K562 (cell line): Measurements from ENCODE around the gene FOSL1. TPM values are rescaled to one million over a fixed set of nuclear protein-coding genes. Genes with fewer than 3 reads are reported as not detected.

Experiments
- BCOR ChIP-seq: fragments of 450-650 bp; IDR thresholded peaks from 2 replicates; pipeline ENCODE4 v1.6.1; 2016
- DNMT1 ChIP-seq: fragments of 450-650 bp; IDR thresholded peaks from 2 replicates; pipeline ENCODE4 v1.6.1; 2016; ENCODE audit warnings: antibody characterized with exemption, mild to moderate bottlenecking
- EWSR1 ChIP-seq: fragments of 450-650 bp; IDR thresholded peaks from 2 replicates; pipeline ENCODE4 v1.6.1; 2018; ENCODE audit warnings: borderline replicate concordance, mild to moderate bottlenecking, low read depth, moderate library complexity; ENCODE audit not compliant: partially characterized antibody
- HNRNPL ChIP-seq: fragments of 200-400 bp; formaldehyde crosslinking; IDR thresholded peaks from 2 replicates; pipeline ENCODE4 v1.6.1; 2017; ENCODE audit warnings: low read depth, mild to moderate bottlenecking, low read length
- KDM2B ChIP-seq: fragments of 250-450 bp; sonication (Bioruptor Pico); IDR thresholded peaks from 2 replicates; pipeline ENCODE4 v1.8.0; 2021; ENCODE audit warnings: mild to moderate bottlenecking, moderate library complexity
- NFE2L1 ChIP-seq: fragments of 450-650 bp; IDR thresholded peaks from 2 replicates; pipeline ENCODE4 v1.6.1; 2016; ENCODE audit warnings: missing genetic modification characterization, low read depth, mild to moderate bottlenecking, missing compliant biosample characterization, moderate library complexity, borderline replicate concordance
- PURB ChIP-seq: sonication (generic); formaldehyde crosslinking; IDR thresholded peaks from 2 replicates; pipeline ENCODE4 v1.9.0; 2021; ENCODE audit warnings: low read depth, mild to moderate bottlenecking, missing genetic modification reagents
- RBM22 ChIP-seq: fragments of 200-400 bp; formaldehyde crosslinking; IDR thresholded peaks from 2 replicates; pipeline ENCODE4 v1.6.1; 2018; ENCODE audit warnings: low read length, low read depth; ENCODE audit not compliant: poor library complexity, severe bottlenecking
- ZFP30 ChIP-seq: fragments of 250-450 bp; sonication (Bioruptor Pico); IDR thresholded peaks from 2 replicates; pipeline ENCODE4 v1.8.0; 2022; ENCODE audit warnings: moderate library complexity, mild to moderate bottlenecking, inconsistent platforms, borderline replicate concordance
- ZNF444 ChIP-seq: fragments of 250-450 bp; sonication (Bioruptor Pico); IDR thresholded peaks from 2 replicates; pipeline ENCODE4 v1.4.0; 2020; ENCODE audit warnings: mild to moderate bottlenecking, moderate library complexity
- ZNF445 ChIP-seq: fragments of 250-450 bp; sonication (Bioruptor Pico); IDR thresholded peaks from 2 replicates; pipeline ENCODE4 v1.4.0; 2020; ENCODE audit warnings: low read depth, mild to moderate bottlenecking, moderate library complexity
- ZNF518B ChIP-seq: fragments of 250-450 bp; sonication (Bioruptor Pico); IDR thresholded peaks from 2 replicates; pipeline ENCODE4 v1.5.0; 2021; ENCODE audit warnings: mild to moderate bottlenecking, moderate library complexity
- polyA plus RNA-seq, 8 experiments: library from polyadenylated mRNA; depleted of rRNA in 4 of 8; stranded (reverse) in 5 of 8; unstranded in 3 of 8; fragments of >200 nt; fragmentation: Nextera tagmentation in 2 of 8; fragmentation: Illumina TruSeq in 1 of 8; extraction: Ambion mirVana in 2 of 8; extraction: Trizol in 1 of 8; gene quantifications; 2 replicates each; pipeline versions ENCODE4 v1.2.1 to v1.2.3, GENCODE V29; 2011 to 2014; ENCODE audit warnings: inconsistent platforms in 1 of 8, missing spikeins in 1 of 8
- total RNA-seq, 7 experiments: library from RNA; depleted of rRNA in 6 of 7; stranded (reverse); fragments of >200 nt in 6 of 7; fragmentation: Illumina TruSeq in 2 of 7; extraction: Trizol in 2 of 7; gene quantifications; 2 replicates each; pipeline versions ENCODE4 v1.2.1 to v1.2.3, GENCODE V29; 2011 to 2021; ENCODE audit warnings: low replicate concordance in 1 of 7
- TF ChIP-seq, protein P1 (sequence below): IDR thresholded peaks from 3 replicates; pipeline ENCODE4 v1.6.1; 2011; ENCODE audit warnings: borderline replicate concordance, mild to moderate bottlenecking; ENCODE audit not compliant: insufficient read length, insufficient read depth
- TF ChIP-seq, protein P2 (sequence below): fragments of 250-450 bp; sonication (Bioruptor Pico); IDR thresholded peaks from 2 replicates; pipeline ENCODE4 v1.5.0; 2021
- TF ChIP-seq, protein P3 (sequence below): sonication (generic); formaldehyde crosslinking; IDR thresholded peaks from 2 replicates; pipeline ENCODE4 v1.8.1; 2023; ENCODE audit warnings: missing genetic modification reagents, mild to moderate bottlenecking, borderline replicate concordance

Gene FOSL1
- total and polyA plus RNA-seq, 9 of the 15 experiments (the other 6 are each of a cell fraction or from before 2014, with no cell fraction given), result 3.5 to 39.6 (median 10.0) TPM

- peak; percentile 86 for TF ChIP-seq RBM22
- TF ChIP-seq, protein P1, sequence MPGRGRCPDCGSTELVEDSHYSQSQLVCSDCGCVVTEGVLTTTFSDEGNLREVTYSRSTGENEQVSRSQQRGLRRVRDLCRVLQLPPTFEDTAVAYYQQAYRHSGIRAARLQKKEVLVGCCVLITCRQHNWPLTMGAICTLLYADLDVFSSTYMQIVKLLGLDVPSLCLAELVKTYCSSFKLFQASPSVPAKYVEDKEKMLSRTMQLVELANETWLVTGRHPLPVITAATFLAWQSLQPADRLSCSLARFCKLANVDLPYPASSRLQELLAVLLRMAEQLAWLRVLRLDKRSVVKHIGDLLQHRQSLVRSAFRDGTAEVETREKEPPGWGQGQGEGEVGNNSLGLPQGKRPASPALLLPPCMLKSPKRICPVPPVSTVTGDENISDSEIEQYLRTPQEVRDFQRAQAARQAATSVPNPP, result no peak
- peak; percentile 89 for TF ChIP-seq HNRNPL
- TF ChIP-seq ZFP30 (CRISPR knock-in tag), result no peak
- no peak for TF ChIP-seq PURB (CRISPR knock-in tag)
- peak; percentile 5; the same call in 1 of the 2 replicates for TF ChIP-seq KDM2B (CRISPR knock-in tag)
- no peak for TF ChIP-seq ZNF518B (CRISPR knock-in tag)
- TF ChIP-seq ZNF445, result no peak
- TF ChIP-seq BCOR, result no peak
- no peak for TF ChIP-seq NFE2L1 (tag)
- TF ChIP-seq EWSR1, result no peak
- TF ChIP-seq, protein P2, sequence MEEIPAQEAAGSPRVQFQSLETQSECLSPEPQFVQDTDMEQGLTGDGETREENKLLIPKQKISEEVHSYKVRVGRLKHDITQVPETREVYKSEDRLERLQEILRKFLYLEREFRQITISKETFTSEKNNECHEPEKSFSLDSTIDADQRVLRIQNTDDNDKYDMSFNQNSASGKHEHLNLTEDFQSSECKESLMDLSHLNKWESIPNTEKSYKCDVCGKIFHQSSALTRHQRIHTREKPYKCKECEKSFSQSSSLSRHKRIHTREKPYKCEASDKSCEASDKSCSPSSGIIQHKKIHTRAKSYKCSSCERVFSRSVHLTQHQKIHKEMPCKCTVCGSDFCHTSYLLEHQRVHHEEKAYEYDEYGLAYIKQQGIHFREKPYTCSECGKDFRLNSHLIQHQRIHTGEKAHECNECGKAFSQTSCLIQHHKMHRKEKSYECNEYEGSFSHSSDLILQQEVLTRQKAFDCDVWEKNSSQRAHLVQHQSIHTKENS (CRISPR knock-in tag), result no peak
- TF ChIP-seq, protein P3, sequence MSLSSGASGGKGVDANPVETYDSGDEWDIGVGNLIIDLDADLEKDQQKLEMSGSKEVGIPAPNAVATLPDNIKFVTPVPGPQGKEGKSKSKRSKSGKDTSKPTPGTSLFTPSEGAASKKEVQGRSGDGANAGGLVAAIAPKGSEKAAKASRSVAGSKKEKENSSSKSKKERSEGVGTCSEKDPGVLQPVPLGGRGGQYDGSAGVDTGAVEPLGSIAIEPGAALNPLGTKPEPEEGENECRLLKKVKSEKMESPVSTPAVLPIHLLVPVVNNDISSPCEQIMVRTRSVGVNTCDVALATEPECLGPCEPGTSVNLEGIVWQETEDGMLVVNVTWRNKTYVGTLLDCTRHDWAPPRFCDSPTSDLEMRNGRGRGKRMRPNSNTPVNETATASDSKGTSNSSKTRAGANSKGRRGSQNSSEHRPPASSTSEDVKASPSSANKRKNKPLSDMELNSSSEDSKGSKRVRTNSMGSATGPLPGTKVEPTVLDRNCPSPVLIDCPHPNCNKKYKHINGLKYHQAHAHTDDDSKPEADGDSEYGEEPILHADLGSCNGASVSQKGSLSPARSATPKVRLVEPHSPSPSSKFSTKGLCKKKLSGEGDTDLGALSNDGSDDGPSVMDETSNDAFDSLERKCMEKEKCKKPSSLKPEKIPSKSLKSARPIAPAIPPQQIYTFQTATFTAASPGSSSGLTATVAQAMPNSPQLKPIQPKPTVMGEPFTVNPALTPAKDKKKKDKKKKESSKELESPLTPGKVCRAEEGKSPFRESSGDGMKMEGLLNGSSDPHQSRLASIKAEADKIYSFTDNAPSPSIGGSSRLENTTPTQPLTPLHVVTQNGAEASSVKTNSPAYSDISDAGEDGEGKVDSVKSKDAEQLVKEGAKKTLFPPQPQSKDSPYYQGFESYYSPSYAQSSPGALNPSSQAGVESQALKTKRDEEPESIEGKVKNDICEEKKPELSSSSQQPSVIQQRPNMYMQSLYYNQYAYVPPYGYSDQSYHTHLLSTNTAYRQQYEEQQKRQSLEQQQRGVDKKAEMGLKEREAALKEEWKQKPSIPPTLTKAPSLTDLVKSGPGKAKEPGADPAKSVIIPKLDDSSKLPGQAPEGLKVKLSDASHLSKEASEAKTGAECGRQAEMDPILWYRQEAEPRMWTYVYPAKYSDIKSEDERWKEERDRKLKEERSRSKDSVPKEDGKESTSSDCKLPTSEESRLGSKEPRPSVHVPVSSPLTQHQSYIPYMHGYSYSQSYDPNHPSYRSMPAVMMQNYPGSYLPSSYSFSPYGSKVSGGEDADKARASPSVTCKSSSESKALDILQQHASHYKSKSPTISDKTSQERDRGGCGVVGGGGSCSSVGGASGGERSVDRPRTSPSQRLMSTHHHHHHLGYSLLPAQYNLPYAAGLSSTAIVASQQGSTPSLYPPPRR, result peak; percentile 76; the same call in 1 of the 2 replicates
- TF ChIP-seq DNMT1, result no peak
- 0 out of 2 replicates have a peak, but pooled peaks have one; percentile 29 for TF ChIP-seq ZNF444
Observed at GRCh38 chr11:65890324-65891218, 9.6 kb downstream of the FOSL1 start, which contains the start of gene CCDC85B (continued).
